ENCODE results near the gene CCNI2.

The CCNI2 gene

DNA sequence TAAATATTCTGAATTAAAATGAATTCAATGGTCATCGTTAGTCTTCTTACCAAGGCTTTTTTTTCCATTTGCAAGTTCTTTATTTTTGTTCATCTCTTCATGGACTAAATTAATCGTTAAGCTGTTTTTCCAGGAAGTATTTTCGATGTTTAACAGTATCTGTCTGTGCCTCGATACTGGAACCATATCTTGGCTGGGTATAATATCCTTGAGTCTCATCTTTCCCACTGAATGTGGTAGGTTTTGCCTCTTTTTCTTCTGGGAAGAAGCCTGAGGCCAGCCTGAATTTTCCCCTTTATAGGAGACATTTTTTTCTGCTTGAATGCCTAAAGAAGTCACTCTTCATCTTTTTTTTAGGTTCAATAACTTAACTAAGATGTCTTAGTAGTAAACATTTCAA, 33.8 kb downstream of the CCNI2 start:
- DNase-seq (ENCODE audit: low spot score) (no peak), ATAC-seq (ENCODE audit: low read depth) (no peak)
- Histone ChIP-seq H3K36me3 (ENCODE audit: low read depth) (no peaks in the 10 kb centered on the region), H3K27me3 (ENCODE audit: insufficient read depth, poor library complexity, severe bottlenecking) (no peaks in the 10 kb centered on the region), H3K27ac (ENCODE audit: poor library complexity, severe bottlenecking) (no peak overlapping the region), H3K4me1 (ENCODE audit: insufficient read depth, poor library complexity, severe bottlenecking) (peaks cover 14% of the 10 kb centered on the region), H3K9me3 (ENCODE audit: severe bottlenecking) (no peaks in the 10 kb centered on the region), H3K4me3 (ENCODE audit: severe bottlenecking) (no peak overlapping the region)
- TF ChIP-seq, protein P1, sequence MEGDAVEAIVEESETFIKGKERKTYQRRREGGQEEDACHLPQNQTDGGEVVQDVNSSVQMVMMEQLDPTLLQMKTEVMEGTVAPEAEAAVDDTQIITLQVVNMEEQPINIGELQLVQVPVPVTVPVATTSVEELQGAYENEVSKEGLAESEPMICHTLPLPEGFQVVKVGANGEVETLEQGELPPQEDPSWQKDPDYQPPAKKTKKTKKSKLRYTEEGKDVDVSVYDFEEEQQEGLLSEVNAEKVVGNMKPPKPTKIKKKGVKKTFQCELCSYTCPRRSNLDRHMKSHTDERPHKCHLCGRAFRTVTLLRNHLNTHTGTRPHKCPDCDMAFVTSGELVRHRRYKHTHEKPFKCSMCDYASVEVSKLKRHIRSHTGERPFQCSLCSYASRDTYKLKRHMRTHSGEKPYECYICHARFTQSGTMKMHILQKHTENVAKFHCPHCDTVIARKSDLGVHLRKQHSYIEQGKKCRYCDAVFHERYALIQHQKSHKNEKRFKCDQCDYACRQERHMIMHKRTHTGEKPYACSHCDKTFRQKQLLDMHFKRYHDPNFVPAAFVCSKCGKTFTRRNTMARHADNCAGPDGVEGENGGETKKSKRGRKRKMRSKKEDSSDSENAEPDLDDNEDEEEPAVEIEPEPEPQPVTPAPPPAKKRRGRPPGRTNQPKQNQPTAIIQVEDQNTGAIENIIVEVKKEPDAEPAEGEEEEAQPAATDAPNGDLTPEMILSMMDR (IDR thresholded peaks at IDR 0.05; ENCODE audit: poor library complexity, severe bottlenecking) = no peak

DNA sequence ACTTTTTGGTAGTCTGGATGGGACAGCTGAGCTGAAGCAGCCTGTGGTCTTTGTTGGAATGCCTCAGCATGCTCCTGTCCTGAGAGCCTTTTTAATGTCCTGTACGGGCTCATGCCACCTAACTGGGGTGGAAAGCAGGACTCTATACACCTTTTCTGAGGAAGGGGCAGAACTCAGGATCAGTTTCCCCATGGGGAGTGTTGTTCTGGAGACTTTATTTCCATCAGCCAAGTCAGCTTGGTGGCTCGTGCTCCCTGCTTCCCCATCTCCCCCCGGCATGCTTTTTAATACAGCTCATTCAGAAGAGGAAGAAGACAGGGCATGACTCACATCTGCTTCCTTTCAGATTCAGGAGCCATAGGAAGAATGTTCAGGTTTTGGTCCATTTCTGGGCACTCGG, 34.9 kb downstream of the CCNI2 start:
- no peak overlapping the region for H3K4me3 ChIP-seq (ENCODE audit: severe bottlenecking)
- H3K9me3 ChIP-seq (ENCODE audit: severe bottlenecking) = no peaks in the 10 kb centered on the region
- peak; percentile 72 for ATAC-seq (ENCODE audit: low read depth)
- H3K4me1 ChIP-seq (ENCODE audit: insufficient read depth, poor library complexity, severe bottlenecking) = peaks cover 14% of the 10 kb centered on the region
- TF ChIP-seq, protein P1 (IDR thresholded peaks at IDR 0.05; ENCODE audit: poor library complexity, severe bottlenecking) = no peak
- H3K27me3 ChIP-seq (ENCODE audit: insufficient read depth, poor library complexity, severe bottlenecking) = no peaks in the 10 kb centered on the region
- peak overlapping the region; percentile 18 for H3K27ac ChIP-seq (ENCODE audit: poor library complexity, severe bottlenecking)
- peak; percentile 23 for DNase-seq (ENCODE audit: low spot score)
- H3K36me3 ChIP-seq (ENCODE audit: low read depth) = no peaks in the 10 kb centered on the region

DNA sequence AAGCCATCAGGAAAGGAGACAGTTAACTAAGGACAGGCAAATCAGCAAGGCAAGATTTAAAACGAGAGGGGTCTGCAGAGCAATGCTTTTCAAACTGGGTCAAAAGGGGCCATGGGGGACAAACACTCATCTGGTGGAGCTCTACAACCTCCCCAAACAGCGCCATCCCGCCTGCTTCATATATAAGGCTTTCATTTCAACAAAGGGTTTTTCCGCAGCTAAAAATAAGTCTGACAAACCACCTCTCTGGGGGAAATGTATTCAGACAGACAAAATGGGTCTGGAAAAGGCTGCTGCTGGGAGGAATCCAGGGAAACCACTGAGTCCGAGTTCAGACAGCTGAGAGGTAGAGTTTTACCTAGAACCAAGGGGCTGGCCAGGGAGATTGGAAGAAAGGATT, 38.1 kb downstream of the CCNI2 start:
- DNase-seq (ENCODE audit: low spot score) (no peak), ATAC-seq (ENCODE audit: low read depth) (no peak)
- Histone ChIP-seq H3K27ac (ENCODE audit: poor library complexity, severe bottlenecking) (no peak overlapping the region), H3K9me3 (ENCODE audit: severe bottlenecking) (no peaks in the 10 kb centered on the region), H3K27me3 (ENCODE audit: insufficient read depth, poor library complexity, severe bottlenecking) (no peaks in the 10 kb centered on the region), H3K36me3 (ENCODE audit: low read depth) (no peaks in the 10 kb centered on the region), H3K4me3 (ENCODE audit: severe bottlenecking) (no peak overlapping the region), H3K4me1 (ENCODE audit: insufficient read depth, poor library complexity, severe bottlenecking) (peaks cover 14% of the 10 kb centered on the region)
- TF ChIP-seq, protein P1 (IDR thresholded peaks at IDR 0.05; ENCODE audit: poor library complexity, severe bottlenecking) = no peak

DNA sequence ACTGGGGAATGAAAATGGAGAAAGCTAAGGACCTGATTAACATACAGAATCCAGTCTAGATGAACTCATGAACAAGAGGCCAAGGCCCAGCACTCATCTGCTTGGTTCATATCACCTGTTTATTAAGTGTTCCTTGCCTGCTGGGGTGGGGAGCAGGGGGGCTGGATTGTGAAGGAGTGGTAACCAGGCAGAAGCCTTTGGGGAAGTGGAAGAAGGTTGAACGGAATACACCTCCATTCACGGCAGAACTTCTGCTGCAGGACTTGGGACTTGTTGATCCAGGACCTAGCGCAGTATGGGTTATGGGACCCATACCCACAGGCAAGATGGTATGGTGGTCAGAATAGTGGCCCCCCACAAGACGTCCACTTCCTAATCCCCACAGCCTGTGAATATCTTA, 38.6 kb downstream of the CCNI2 start:
- TF ChIP-seq, protein P1 (IDR thresholded peaks at IDR 0.05; ENCODE audit: poor library complexity, severe bottlenecking) = no peak
- Histone ChIP-seq H3K4me1 (ENCODE audit: insufficient read depth, poor library complexity, severe bottlenecking) (peaks cover 14% of the 10 kb centered on the region), H3K27ac (ENCODE audit: poor library complexity, severe bottlenecking) (no peak overlapping the region), H3K9me3 (ENCODE audit: severe bottlenecking) (no peaks in the 10 kb centered on the region), H3K36me3 (ENCODE audit: low read depth) (no peaks in the 10 kb centered on the region), H3K4me3 (ENCODE audit: severe bottlenecking) (no peak overlapping the region), H3K27me3 (ENCODE audit: insufficient read depth, poor library complexity, severe bottlenecking) (no peaks in the 10 kb centered on the region)
- DNase-seq (ENCODE audit: low spot score) (no peak), ATAC-seq (ENCODE audit: low read depth) (no peak)

DNA sequence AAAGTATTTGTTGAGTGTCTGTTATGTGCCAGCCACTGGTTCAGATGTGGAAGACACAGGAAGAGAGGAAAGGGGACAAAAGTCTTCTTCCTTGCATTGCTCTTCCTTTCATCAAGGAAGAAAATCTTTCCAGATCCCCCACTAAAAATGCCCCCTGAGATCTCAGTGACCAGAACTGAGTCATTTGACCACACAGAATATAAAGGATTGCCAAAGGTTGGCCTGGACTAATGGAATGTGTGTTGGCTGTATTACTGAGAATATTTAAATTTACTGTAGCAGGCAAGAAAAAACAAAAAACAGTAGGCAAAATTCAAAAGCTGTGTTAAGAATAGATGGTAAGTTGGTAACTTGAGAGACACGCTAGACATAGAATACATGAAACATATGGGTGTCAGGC, 39.9 kb downstream of the CCNI2 start:
- Histone ChIP-seq H3K36me3 (ENCODE audit: low read depth) (no peaks in the 10 kb centered on the region), H3K9me3 (ENCODE audit: severe bottlenecking) (no peaks in the 10 kb centered on the region), H3K27ac (ENCODE audit: poor library complexity, severe bottlenecking) (no peak overlapping the region), H3K27me3 (ENCODE audit: insufficient read depth, poor library complexity, severe bottlenecking) (no peaks in the 10 kb centered on the region), H3K4me3 (ENCODE audit: severe bottlenecking) (no peak overlapping the region), H3K4me1 (ENCODE audit: insufficient read depth, poor library complexity, severe bottlenecking) (peaks cover 11% of the 10 kb centered on the region)
- TF ChIP-seq, protein P1 (IDR thresholded peaks at IDR 0.05; ENCODE audit: poor library complexity, severe bottlenecking) = no peak
- DNase-seq (ENCODE audit: low spot score) (no peak), ATAC-seq (ENCODE audit: low read depth) (no peak)
